GM12891 (cell line): ENCODE measurements around the gene SCD5.

Source experiments
- POLR2A ChIP-seq: IDR thresholded peaks from 2 replicates; pipeline ENCODE4 v1.6.1; 2011; ENCODE audit warnings: low read depth, low read length, control low read depth
- TAF1 ChIP-seq: IDR thresholded peaks from 2 replicates; pipeline ENCODE4 v1.6.1; 2011; ENCODE audit warnings: low read depth, low read length, control low read depth

GRCh38 chr4:82705928-82706300 lies 92.7 kb downstream of the SCD5 start:
- TF ChIP-seq POLR2A: no peak
- no peak for TF ChIP-seq TAF1
